Muscle of leg (tissue), 11 donors: ENCODE results near the gene ZNF580. TPM values are rescaled to one million over a fixed set of nuclear protein-coding genes. Genes with fewer than 3 reads are reported as not detected.

ENCODE experiments used
- DNase-seq: peaks from one replicate; pipeline ENCODE4 v3.0.0; 2013
- H3K27ac ChIP-seq: one replicate; pipeline ENCODE4 v1.5.1; 2013; ENCODE audit warnings: mild to moderate bottlenecking, low read length, control low read depth
- H3K27me3 ChIP-seq: one replicate; pipeline ENCODE4 v1.6.1; 2013; ENCODE audit warnings: low read length; ENCODE audit not compliant: control insufficient read depth, insufficient read depth
- H3K36me3 ChIP-seq: one replicate; pipeline ENCODE4 v1.6.1; 2013; ENCODE audit warnings: low read length; ENCODE audit not compliant: control insufficient read depth, insufficient read depth
- H3K4me1 ChIP-seq: one replicate; pipeline ENCODE4 v1.6.1; 2013; ENCODE audit warnings: low read length; ENCODE audit not compliant: control insufficient read depth, insufficient read depth
- H3K4me3 ChIP-seq: one replicate; pipeline ENCODE4 v1.5.1; 2013; ENCODE audit warnings: low read length, control low read depth
- H3K9me3 ChIP-seq: replicated peaks from 2 replicates; pipeline ENCODE4 v1.6.1; 2013; ENCODE audit warnings: low read depth, low read length; ENCODE audit not compliant: control insufficient read depth
- WGBS: methylation state at CpG from one replicate; pipeline ENCODE4 v1.1.5; 2013; ENCODE audit warnings: missing lambda C conversion rate; ENCODE audit not compliant: insufficient coverage; 5-methylcytosine and 5-hydroxymethylcytosine counted together
- polyA plus RNA-seq, 8 donors: library from polyadenylated mRNA; unstranded; fragments of 120-200 nt; gene quantifications; one replicate each; pipeline versions ENCODE4 v1.2.1 to v1.2.3, GENCODE V29; 2013; ENCODE audit warnings: inconsistent platforms in 1 of 8, low replicate concordance in 1 of 8; ENCODE audit not compliant: insufficient read length in 8 of 8, insufficient read depth in 1 of 8
- total RNA-seq: library from RNA; stranded (reverse); fragments of 120-200 nt; gene quantifications from one replicate; pipeline ENCODE4 v1.2.4, GENCODE V29; 2013

Gene ZNF580
- total and polyA plus RNA-seq, 9 donors = 5.6 to 28.5 (median 23.3) TPM

- DNase-seq = no peak
- no peak overlapping the region for H3K27ac ChIP-seq
- H3K4me3 ChIP-seq = no peak overlapping the region
- no peaks in the 10 kb centered on the region for H3K9me3 ChIP-seq
- H3K36me3 ChIP-seq = peaks cover 3% of the 10 kb centered on the region
- 94% methylated on average over 2 of the region's 4 CpGs for WGBS
- H3K27me3 ChIP-seq = no peaks in the 10 kb centered on the region
- peaks cover 44% of the 10 kb centered on the region for H3K4me1 ChIP-seq
Observed at GRCh38 chr19:55636723-55637122, 4.1 kb upstream of the ZNF580 start.

GRCh38 chr19:55637534-55637933, 3.3 kb upstream of the ZNF580 start:
- H3K4me1 ChIP-seq = peaks cover 52% of the 10 kb centered on the region
- H3K27ac ChIP-seq = no peak overlapping the region
- no peak overlapping the region for H3K4me3 ChIP-seq

GRCh38 chr19:55638864-55639359, 1.9 kb upstream of the ZNF580 start:
- H3K9me3 ChIP-seq = no peaks in the 10 kb centered on the region
- H3K4me3 ChIP-seq = no peak overlapping the region
- 90% methylated on average over 2 of the region's 6 CpGs for WGBS
- H3K4me1 ChIP-seq = peaks cover 60% of the 10 kb centered on the region
- peaks cover 3% of the 10 kb centered on the region for H3K36me3 ChIP-seq
- DNase-seq = no peak
- H3K27ac ChIP-seq = no peak overlapping the region
- H3K27me3 ChIP-seq = no peaks in the 10 kb centered on the region

More at GRCh38 chr19:55637534-55637933, 3.3 kb upstream of the ZNF580 start:
- WGBS = 81% methylated on average over 11 of the region's 11 CpGs
- Histone ChIP-seq H3K36me3 (peaks cover 3% of the 10 kb centered on the region), H3K9me3 (no peaks in the 10 kb centered on the region), H3K27me3 (no peaks in the 10 kb centered on the region)
- DNase-seq = no peak

GRCh38 chr19:55640043-55640576, 692 bp upstream of the ZNF580 start:
- peak; percentile 83 for DNase-seq
- 4% methylated on average over 38 of the region's 38 CpGs for WGBS
- H3K4me3 ChIP-seq = peak overlapping the region; percentile 68

GRCh38 chr19:55641426-55642152, 787 bp downstream of the ZNF580 start:
- no peak for DNase-seq
- peak overlapping the region; percentile 94 for H3K27ac ChIP-seq
- H3K4me3 ChIP-seq = peak overlapping the region; percentile 68
- WGBS = 1% methylated on average over 25 of the region's 25 CpGs
- H3K27me3 ChIP-seq = no peaks in the 10 kb centered on the region
- peaks cover 19% of the 10 kb centered on the region for H3K36me3 ChIP-seq
- peaks cover 51% of the 10 kb centered on the region for H3K4me1 ChIP-seq
- no peaks in the 10 kb centered on the region for H3K9me3 ChIP-seq

More at GRCh38 chr19:55640043-55640576, 692 bp upstream of the ZNF580 start:
- Histone ChIP-seq H3K9me3 (no peaks in the 10 kb centered on the region), H3K36me3 (peaks cover 11% of the 10 kb centered on the region), H3K27ac (peak overlapping the region; percentile 94), H3K4me1 (peaks cover 65% of the 10 kb centered on the region), H3K27me3 (no peaks in the 10 kb centered on the region)

- no peaks in the 10 kb centered on the region for H3K9me3 ChIP-seq
- peak overlapping the region; percentile 68 for H3K4me3 ChIP-seq
- H3K27me3 ChIP-seq = no peaks in the 10 kb centered on the region
- H3K4me1 ChIP-seq = peaks cover 53% of the 10 kb centered on the region
- H3K36me3 ChIP-seq = peaks cover 22% of the 10 kb centered on the region
- WGBS = 2% methylated on average over 62 of the region's 65 CpGs
- H3K27ac ChIP-seq = peak overlapping the region; percentile 29
- DNase-seq = no peak
Observed at GRCh38 chr19:55642153-55643002, 1.6 kb downstream of the ZNF580 start.

- DNase-seq = peak; percentile 84
- H3K9me3 ChIP-seq = no peaks in the 10 kb centered on the region
- H3K27ac ChIP-seq = peak within 1 kb of the TSS; percentile 78
- peaks cover 19% of the 10 kb centered on the region for H3K36me3 ChIP-seq
- WGBS = 1% methylated on average over 31 of the region's 56 CpGs
- no peaks in the 10 kb centered on the region for H3K27me3 ChIP-seq
- peak within 1 kb of the TSS; percentile 76 for H3K4me3 ChIP-seq
- peaks cover 57% of the 10 kb centered on the region for H3K4me1 ChIP-seq
Observed at GRCh38 chr19:55643003-55643886, 2.4 kb downstream of the ZNF580 start, which contains the start of gene ZNF581. Gene ZNF581 (plus strand): TSS chr19:55643649. CDS start chr19:55644572, 923 bp downstream.

GRCh38 chr19:55643887-55644176, 3.0 kb downstream of the ZNF580 start:
- under 1% methylated on average over 14 of the region's 15 CpGs for WGBS
- H3K27ac ChIP-seq = peak overlapping the region; percentile 78
- peak overlapping the region; percentile 76 for H3K4me3 ChIP-seq
- DNase-seq = no peak
- peaks cover 63% of the 10 kb centered on the region for H3K4me1 ChIP-seq
- peaks cover 19% of the 10 kb centered on the region for H3K36me3 ChIP-seq
- H3K9me3 ChIP-seq = no peaks in the 10 kb centered on the region
- H3K27me3 ChIP-seq = no peaks in the 10 kb centered on the region

GRCh38 chr19:55644191-55644833, 3.5 kb downstream of the ZNF580 start:
- Histone ChIP-seq H3K27me3 (no peaks in the 10 kb centered on the region), H3K27ac (no peak overlapping the region), H3K9me3 (no peaks in the 10 kb centered on the region), H3K4me3 (peak overlapping the region; percentile 76), H3K36me3 (peaks cover 19% of the 10 kb centered on the region), H3K4me1 (peaks cover 65% of the 10 kb centered on the region)
- no peak for DNase-seq
- WGBS = 51% methylated on average over 10 of the region's 12 CpGs
